Large intestine (tissue), 3 donors: ENCODE data around the gene SLC22A23. TPM values are rescaled to one million over a fixed set of nuclear protein-coding genes. Genes with fewer than 3 reads are reported as not detected.

Source experiments
- DNase-seq, 2 donors: peaks; one replicate each; pipeline versions ENCODE4 v3.0.0 to v3.0.0-alpha.2; 2013
- H3K27ac ChIP-seq: one replicate; pipeline ENCODE4 v1.5.1; 2013; ENCODE audit warnings: low read length
- H3K27me3 ChIP-seq: 2 replicates; pipeline ENCODE4 v1.6.1; 2013; ENCODE audit warnings: low read length; ENCODE audit not compliant: control insufficient read depth, insufficient read depth
- H3K36me3 ChIP-seq: 2 replicates; pipeline ENCODE4 v1.6.1; 2013; ENCODE audit warnings: low read length; ENCODE audit not compliant: control insufficient read depth, insufficient read depth
- H3K4me1 ChIP-seq: one replicate; pipeline ENCODE4 v1.6.1; 2013; ENCODE audit warnings: low read length; ENCODE audit not compliant: control insufficient read depth, insufficient read depth
- H3K4me3 ChIP-seq: one replicate; pipeline ENCODE4 v1.5.1; 2013; ENCODE audit warnings: low read length
- H3K9me3 ChIP-seq: one replicate; pipeline ENCODE4 v1.6.1; 2013; ENCODE audit warnings: mild to moderate bottlenecking, low read depth, low read length, moderate library complexity; ENCODE audit not compliant: control insufficient read depth
- WGBS: methylation state at CpG from one replicate; pipeline ENCODE4 v1.1.5; 2013; ENCODE audit warnings: low lambda C conversion rate; ENCODE audit not compliant: insufficient coverage; 5-methylcytosine and 5-hydroxymethylcytosine counted together
- polyA plus RNA-seq: library from polyadenylated mRNA; unstranded; fragments of 120-200 nt; gene quantifications from one replicate; pipeline ENCODE4 v1.2.1, GENCODE V29; 2013

SLC22A23 gene
- polyA plus RNA-seq, 1 donor = 34.7 TPM

GRCh38 chr6:3297909-3298308 is 158.9 kb downstream of the SLC22A23 start:
- no peaks in the 10 kb centered on the region for H3K9me3 ChIP-seq
- H3K4me1 ChIP-seq = peaks cover 5% of the 10 kb centered on the region
- H3K4me3 ChIP-seq = no peak overlapping the region
- no CpG with 5 or more reads among the region's 11 CpGs for WGBS
- DNase-seq = no peak
- H3K27ac ChIP-seq = no peak overlapping the region
- H3K36me3 ChIP-seq = peaks cover 31% of the 10 kb centered on the region
- no peaks in the 10 kb centered on the region for H3K27me3 ChIP-seq

GRCh38 chr6:3297006-3297405 is 159.8 kb downstream of the SLC22A23 start:
- peaks cover 5% of the 10 kb centered on the region for H3K4me1 ChIP-seq
- no peaks in the 10 kb centered on the region for H3K27me3 ChIP-seq
- DNase-seq = no peak
- no peaks in the 10 kb centered on the region for H3K9me3 ChIP-seq
- no CpG with 5 or more reads among the region's 9 CpGs for WGBS
- H3K4me3 ChIP-seq = no peak overlapping the region
- H3K27ac ChIP-seq = no peak overlapping the region
- H3K36me3 ChIP-seq = peaks cover 38% of the 10 kb centered on the region

- H3K4me3 ChIP-seq = no peak overlapping the region
- H3K9me3 ChIP-seq = no peaks in the 10 kb centered on the region
- WGBS = no CpG with 5 or more reads among the region's 11 CpGs
- DNase-seq = no peak
- no peak overlapping the region for H3K27ac ChIP-seq
- peaks cover 40% of the 10 kb centered on the region for H3K36me3 ChIP-seq
- peaks cover 5% of the 10 kb centered on the region for H3K4me1 ChIP-seq
- no peaks in the 10 kb centered on the region for H3K27me3 ChIP-seq
Measured at GRCh38 chr6:3296537-3296936, 160.3 kb downstream of the SLC22A23 start.

- WGBS = no CpG with 5 or more reads among the region's 10 CpGs
- Histone ChIP-seq H3K4me3 (no peak overlapping the region), H3K27me3 (no peaks in the 10 kb centered on the region), H3K4me1 (peaks cover 5% of the 10 kb centered on the region), H3K9me3 (no peaks in the 10 kb centered on the region), H3K36me3 (peaks cover 44% of the 10 kb centered on the region), H3K27ac (no peak overlapping the region)
- DNase-seq = no peak
Measured at GRCh38 chr6:3296078-3296477, 160.8 kb downstream of the SLC22A23 start.

GRCh38 chr6:3294921-3295871 is 161.7 kb downstream of the SLC22A23 start:
- peaks cover 5% of the 10 kb centered on the region for H3K4me1 ChIP-seq
- 20% methylated on average over 1 of the region's 29 CpGs for WGBS
- H3K36me3 ChIP-seq = peaks cover 51% of the 10 kb centered on the region

GRCh38 chr6:3294396-3294795 is 162.5 kb downstream of the SLC22A23 start:
- no CpG with 5 or more reads among the region's 8 CpGs for WGBS
- no peak overlapping the region for H3K27ac ChIP-seq

More at GRCh38 chr6:3294921-3295871, 161.7 kb downstream of the SLC22A23 start:
- DNase-seq = peak; percentile 66 to 73
- Histone ChIP-seq H3K27ac (no peak overlapping the region), H3K9me3 (no peaks in the 10 kb centered on the region), H3K4me3 (no peak overlapping the region), H3K27me3 (no peaks in the 10 kb centered on the region)

GRCh38 chr6:3293271-3294155 is 163.3 kb downstream of the SLC22A23 start:
- Histone ChIP-seq H3K36me3 (peaks cover 66% of the 10 kb centered on the region), H3K27me3 (no peaks in the 10 kb centered on the region), H3K27ac (no peak overlapping the region), H3K4me3 (no peak overlapping the region), H3K4me1 (peaks cover 5% of the 10 kb centered on the region), H3K9me3 (no peaks in the 10 kb centered on the region)
- no CpG with 5 or more reads among the region's 26 CpGs for WGBS
- DNase-seq = no peak

More at GRCh38 chr6:3294396-3294795, 162.5 kb downstream of the SLC22A23 start:
- Histone ChIP-seq H3K36me3 (peaks cover 58% of the 10 kb centered on the region), H3K4me1 (peaks cover 5% of the 10 kb centered on the region), H3K9me3 (no peaks in the 10 kb centered on the region), H3K27me3 (no peaks in the 10 kb centered on the region), H3K4me3 (no peak overlapping the region)
- DNase-seq = no peak

GRCh38 chr6:3292431-3293197 is 164.2 kb downstream of the SLC22A23 start:
- Histone ChIP-seq H3K9me3 (no peaks in the 10 kb centered on the region), H3K27me3 (no peaks in the 10 kb centered on the region), H3K4me1 (peaks cover 5% of the 10 kb centered on the region), H3K4me3 (no peak overlapping the region), H3K36me3 (peaks cover 69% of the 10 kb centered on the region), H3K27ac (no peak overlapping the region)
- DNase-seq = no peak
- WGBS = 91% methylated on average over 6 of the region's 32 CpGs

- WGBS = 100% methylated on average over 1 of the region's 7 CpGs
- peaks cover 5% of the 10 kb centered on the region for H3K4me1 ChIP-seq
- H3K4me3 ChIP-seq = no peak overlapping the region
- no peak for DNase-seq
- H3K9me3 ChIP-seq = no peaks in the 10 kb centered on the region
- peaks cover 70% of the 10 kb centered on the region for H3K36me3 ChIP-seq
- H3K27ac ChIP-seq = no peak overlapping the region
- H3K27me3 ChIP-seq = no peaks in the 10 kb centered on the region
Measured at GRCh38 chr6:3291987-3292386, 164.9 kb downstream of the SLC22A23 start.

GRCh38 chr6:3291346-3291745 is 165.5 kb downstream of the SLC22A23 start:
- H3K27ac ChIP-seq = no peak overlapping the region
- no peak for DNase-seq
- H3K9me3 ChIP-seq = no peaks in the 10 kb centered on the region
- H3K4me1 ChIP-seq = peaks cover 5% of the 10 kb centered on the region
- H3K27me3 ChIP-seq = no peaks in the 10 kb centered on the region
- WGBS = no CpG with 5 or more reads among the region's 4 CpGs
- H3K36me3 ChIP-seq = peaks cover 69% of the 10 kb centered on the region
- H3K4me3 ChIP-seq = no peak overlapping the region
